Epithelial cell of proximal tubule (primary cell): Measurements from ENCODE around the gene TOMM70. TPM values are rescaled to one million over a fixed set of nuclear protein-coding genes. Genes with fewer than 3 reads are reported as not detected.
A peak's percentile ranks its signal among the peaks of the same experiment; 100 is the strongest.

Experiments
- DNase-seq: peaks from one replicate; pipeline ENCODE4 v3.0.0-alpha.2; 2011; ENCODE audit warnings: low read depth
- H3K4me3 ChIP-seq: 2 replicates; pipeline ENCODE4 v1.5.1; 2011; ENCODE audit warnings: low read depth, mild to moderate bottlenecking, low read length
- CTCF ChIP-seq: conservative IDR thresholded peaks from 2 replicates; pipeline ENCODE4 v1.5.1; 2012; ENCODE audit warnings: low read depth, mild to moderate bottlenecking, low read length
- total RNA-seq: library from RNA; depleted of rRNA; stranded (reverse); fragments of >200 nt; gene quantifications from 2 replicates; pipeline ENCODE4 v1.2.3, GENCODE V29; 2015

The TOMM70 gene
- total RNA-seq, 1 donor from 2014 or later, result 27.5 TPM

GRCh38 chr3:100370756-100371155 lies 30.1 kb downstream of the TOMM70 start:
- TF ChIP-seq CTCF, result no peak
- H3K4me3 ChIP-seq, result no peak overlapping the region
- no peak for DNase-seq

GRCh38 chr3:100368441-100368840 lies 32.4 kb downstream of the TOMM70 start:
- no peak for TF ChIP-seq CTCF
- H3K4me3 ChIP-seq, result no peak overlapping the region
- DNase-seq, result no peak

GRCh38 chr3:100366424-100366823 lies 34.5 kb downstream of the TOMM70 start:
- no peak overlapping the region for H3K4me3 ChIP-seq
- no peak for DNase-seq
- no peak for TF ChIP-seq CTCF

GRCh38 chr3:100364421-100364820 lies 36.5 kb downstream of the TOMM70 start:
- no peak for DNase-seq
- no peak overlapping the region for H3K4me3 ChIP-seq
- no peak for TF ChIP-seq CTCF

GRCh38 chr3:100361897-100362296 lies 39.0 kb downstream of the TOMM70 start:
- TF ChIP-seq CTCF, result no peak
- H3K4me3 ChIP-seq, result no peak overlapping the region
- no peak for DNase-seq

GRCh38 chr3:100360757-100361496 lies 40.0 kb downstream of the TOMM70 start:
- no peak for TF ChIP-seq CTCF
- DNase-seq, result no peak
- no peak overlapping the region for H3K4me3 ChIP-seq

- DNase-seq, result peak; percentile 56
- no peak overlapping the region for H3K4me3 ChIP-seq
- no peak for TF ChIP-seq CTCF
These were observed 41.9 kb downstream of the TOMM70 start for GRCh38 chr3:100359035-100359434.
